Ovary (tissue), 9 donors: ENCODE measurements around the gene PSPC1. TPM values are rescaled to one million over a fixed set of nuclear protein-coding genes. Genes with fewer than 3 reads are reported as not detected.

Experiments
- DNase-seq, 5 donors: peaks; one replicate each; pipeline ENCODE4 v3.0.0-alpha.2; 2019 to 2020
- H3K27ac ChIP-seq, 2 donors: fragments of 200-600 bp; one replicate each; pipeline versions ENCODE4 v1.5.1 to v1.8.0; 2019 to 2022
- H3K27me3 ChIP-seq: fragments of 200-600 bp; one replicate; pipeline ENCODE4 v1.8.0; 2022
- H3K36me3 ChIP-seq: fragments of 200-600 bp; sonication (generic); one replicate; pipeline ENCODE4 v1.5.1; 2019
- H3K4me1 ChIP-seq: one replicate; pipeline ENCODE4 v1.8.1; 2013; ENCODE audit warnings: mild to moderate bottlenecking, moderate library complexity; ENCODE audit not compliant: insufficient read depth
- H3K4me3 ChIP-seq: fragments of 200-600 bp; sonication (generic); one replicate; pipeline ENCODE4 v1.5.1; 2017
- H3K9me3 ChIP-seq, 2 donors: fragments of 200-600 bp in 1 of 2; sonication (generic) in 1 of 2; one replicate each; pipeline versions ENCODE4 v1.5.1 to v1.8.1; 2013 to 2019; ENCODE audit warnings: mild to moderate bottlenecking in 1 of 2, moderate library complexity in 1 of 2
- EP300 ChIP-seq: sonication (generic); formaldehyde crosslinking; IDR thresholded peaks from one replicate; pipeline ENCODE4 v1.6.1; 2017; ENCODE audit warnings: antibody characterized with exemption
- POLR2A ChIP-seq: fragments of 450-650 bp; IDR thresholded peaks from one replicate; pipeline ENCODE4 v1.6.1; 2017; ENCODE audit warnings: antibody characterized with exemption, mild to moderate bottlenecking, moderate library complexity
- WGBS, 3 donors: extraction: QIAGEN DNeasy Blood & Tissue Kit in 1 of 3; methylation state at CpG; one replicate each; pipeline versions ENCODE4 v1.1.5 to v1.1.7; 2013 to 2017; 5-methylcytosine and 5-hydroxymethylcytosine counted together
- intact Hi-C, 4 donors: fragments of 100-400 bp; cut with DNase I; formaldehyde crosslinking; loops; one replicate each; pipeline versions ENCODE4 v1.11.0 to v1.15.1; 2022 to 2023
- polyA plus RNA-seq, 2 donors: library from polyadenylated mRNA; stranded (reverse); fragments of 200-250 nt in 1 of 2; fragments of 350-450 nt in 1 of 2; fragmentation: Illumina TruSeq in 1 of 2; extraction: RNeasy Lipid Tissue Mini Kit (QIAGEN cat#74804) in 1 of 2; gene quantifications; one replicate each; pipeline ENCODE4 v1.2.3, GENCODE V29; 2013 to 2014
- total RNA-seq, 7 donors: library from RNA; depleted of rRNA in 2 of 7; stranded (reverse); fragments of >200 nt in 2 of 7; fragmentation: NEBNext Ultra II Directional in 3 of 7; extraction: Animal tissue kit (Norgen Biotek cat#: 25700) in 3 of 7; gene quantifications; one replicate each; pipeline versions ENCODE4 v1.1.0 to v1.2.4, GENCODE V29; 2016 to 2023
- TF ChIP-seq, protein P1 (sequence below), 3 donors: fragments of 450-650 bp in 2 of 3; fragments of 200-600 bp in 1 of 3; IDR thresholded peaks; one replicate each; pipeline versions ENCODE4 v1.5.1 to v1.8.0; 2016 to 2022; ENCODE audit warnings: antibody characterized with exemption in 3 of 3, mild to moderate bottlenecking in 1 of 3
- donor health status: DM: no; HTN: no; CAD: no; lungs with moderate emphysema.
- donor health status: DM: no; HTN: no; CAD: no.
- donor health status: Bipolar disorder and iron deficiency.
- donor health status: DM: yes; HTN: yes; CAD: no.
- donor health status: DM: no; HTN: no; CAD: no.
- donor health status: DM: yes; HTN: yes; CAD: no.

Gene PSPC1
- total and polyA plus RNA-seq, 9 donors, result 34.7 to 74.0 (median 49.1) TPM

DNA sequence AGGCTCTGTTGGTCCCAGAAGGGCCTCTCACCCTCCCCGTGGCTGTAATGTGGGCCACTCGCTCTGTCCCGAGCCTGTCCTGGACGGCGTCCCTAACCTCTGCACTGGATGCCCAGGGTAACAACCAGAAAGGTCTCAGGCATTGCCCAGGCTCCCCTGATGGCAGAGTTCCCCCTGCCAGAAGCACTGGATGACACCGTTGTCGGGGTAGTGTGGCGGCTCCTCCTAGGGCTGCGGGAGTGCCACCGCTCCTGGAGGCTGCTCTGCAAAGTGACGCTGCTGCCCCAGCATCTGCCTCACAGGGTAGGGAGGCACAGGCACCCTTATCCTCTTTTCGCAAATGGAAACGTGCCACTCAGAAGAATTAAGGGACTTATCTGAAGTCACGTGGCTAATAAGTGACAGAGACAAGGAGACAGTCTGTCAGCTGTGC, 117.3 kb downstream of the PSPC1 start:
- intact Hi-C loops, result no loop called here
- H3K4me1 ChIP-seq, result no peaks in the 10 kb centered on the region
- no peak for DNase-seq
- WGBS, 3 donors, result 83 to 87% (median 85%) methylated on average over 14 of the region's 14 CpGs
- H3K27ac ChIP-seq, result no peak overlapping the region
- no peak overlapping the region for H3K4me3 ChIP-seq
- H3K9me3 ChIP-seq, result no peaks in the 10 kb centered on the region
- no peaks in the 10 kb centered on the region for H3K36me3 ChIP-seq
- TF ChIP-seq POLR2A (no peak), EP300 (no peak)
- TF ChIP-seq, protein P1, sequence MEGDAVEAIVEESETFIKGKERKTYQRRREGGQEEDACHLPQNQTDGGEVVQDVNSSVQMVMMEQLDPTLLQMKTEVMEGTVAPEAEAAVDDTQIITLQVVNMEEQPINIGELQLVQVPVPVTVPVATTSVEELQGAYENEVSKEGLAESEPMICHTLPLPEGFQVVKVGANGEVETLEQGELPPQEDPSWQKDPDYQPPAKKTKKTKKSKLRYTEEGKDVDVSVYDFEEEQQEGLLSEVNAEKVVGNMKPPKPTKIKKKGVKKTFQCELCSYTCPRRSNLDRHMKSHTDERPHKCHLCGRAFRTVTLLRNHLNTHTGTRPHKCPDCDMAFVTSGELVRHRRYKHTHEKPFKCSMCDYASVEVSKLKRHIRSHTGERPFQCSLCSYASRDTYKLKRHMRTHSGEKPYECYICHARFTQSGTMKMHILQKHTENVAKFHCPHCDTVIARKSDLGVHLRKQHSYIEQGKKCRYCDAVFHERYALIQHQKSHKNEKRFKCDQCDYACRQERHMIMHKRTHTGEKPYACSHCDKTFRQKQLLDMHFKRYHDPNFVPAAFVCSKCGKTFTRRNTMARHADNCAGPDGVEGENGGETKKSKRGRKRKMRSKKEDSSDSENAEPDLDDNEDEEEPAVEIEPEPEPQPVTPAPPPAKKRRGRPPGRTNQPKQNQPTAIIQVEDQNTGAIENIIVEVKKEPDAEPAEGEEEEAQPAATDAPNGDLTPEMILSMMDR (IDR thresholded peaks at IDR 0.05), result no peak
- H3K27me3 ChIP-seq, result no peaks in the 10 kb centered on the region

DNA sequence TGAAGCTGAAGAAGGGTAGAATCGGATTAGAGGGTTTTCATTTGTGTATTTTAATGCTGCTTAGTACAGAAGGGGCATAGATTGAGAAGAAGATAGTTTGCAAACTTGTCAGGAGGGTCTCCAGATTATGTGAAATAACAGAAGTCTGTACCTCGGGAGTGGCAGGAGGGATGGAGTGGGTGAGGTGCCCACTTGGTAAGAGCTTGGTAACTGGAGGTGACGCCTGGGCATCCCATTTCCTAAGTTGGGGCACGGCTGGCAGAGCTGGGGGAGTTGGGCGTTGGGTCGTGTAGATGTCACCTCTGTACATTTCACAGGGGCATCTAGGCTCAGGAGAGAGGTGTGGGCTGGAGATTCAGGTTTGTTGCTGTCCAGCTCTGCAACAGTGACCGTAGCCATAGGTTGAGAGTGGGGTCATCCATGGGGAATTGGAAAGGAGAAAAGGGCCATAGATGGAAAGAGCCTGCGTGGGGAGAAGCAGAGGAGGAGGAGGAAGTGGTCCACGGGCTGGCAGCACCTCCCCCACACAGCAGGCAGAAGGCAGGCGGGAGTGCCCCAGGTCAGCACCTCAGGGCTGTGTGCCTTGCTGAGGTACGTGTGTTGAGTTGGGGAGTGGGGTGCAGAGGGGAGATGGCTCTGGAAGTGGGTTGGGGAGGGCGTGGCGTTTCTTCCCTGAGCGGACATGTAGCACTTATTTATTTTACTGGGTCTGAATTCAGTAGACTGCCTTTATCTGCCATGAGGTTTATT, 118.1 kb downstream of the PSPC1 start:
- no peak for DNase-seq
- 77 to 79% (median 78%) methylated on average over 14 of the region's 14 CpGs for WGBS, 3 donors
- Histone ChIP-seq H3K27ac (no peak overlapping the region), H3K4me1 (no peaks in the 10 kb centered on the region), H3K9me3 (no peaks in the 10 kb centered on the region), H3K36me3 (no peaks in the 10 kb centered on the region), H3K27me3 (no peaks in the 10 kb centered on the region), H3K4me3 (no peak overlapping the region)
- no peak for TF ChIP-seq EP300
- TF ChIP-seq, protein P1 (IDR thresholded peaks at IDR 0.05), result no peak
- TF ChIP-seq POLR2A, result no peak
- intact Hi-C loops, result no loop called here

DNA sequence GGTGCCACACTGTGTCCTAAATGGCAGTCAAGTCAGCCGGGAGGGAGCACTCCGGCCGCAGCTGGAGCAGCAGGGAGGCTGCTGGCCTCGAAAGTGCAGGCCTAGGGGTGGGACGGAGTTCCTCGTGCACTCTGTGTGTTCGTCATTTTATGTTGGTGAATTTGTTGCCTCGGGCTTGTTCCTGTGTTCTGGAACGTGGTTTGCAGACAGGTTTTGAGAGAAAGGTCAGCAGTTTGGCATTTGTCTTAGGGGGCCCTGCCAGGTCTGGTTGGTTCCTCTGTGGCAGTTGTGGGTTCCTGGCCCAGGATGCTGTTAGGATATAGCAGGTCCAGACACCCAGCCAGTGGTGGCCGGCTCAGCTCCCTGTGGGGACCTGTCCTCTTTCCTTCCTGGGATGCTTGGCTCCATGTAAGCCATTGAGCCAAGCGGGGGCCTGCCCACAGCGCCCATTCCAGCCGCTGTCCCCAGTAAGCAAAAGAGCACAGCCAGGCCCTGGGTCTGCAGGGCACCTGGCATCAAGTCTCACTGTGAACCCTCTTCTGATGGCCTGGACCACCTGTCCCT, 119.2 kb downstream of the PSPC1 start:
- Histone ChIP-seq H3K27me3 (no peaks in the 10 kb centered on the region), H3K27ac (no peak overlapping the region), H3K4me3 (no peak overlapping the region), H3K4me1 (no peaks in the 10 kb centered on the region), H3K36me3 (no peaks in the 10 kb centered on the region), H3K9me3 (no peaks in the 10 kb centered on the region)
- 82 to 91% (median 87%) methylated on average over 12 to 13 of the region's 13 CpGs for WGBS, 3 donors
- TF ChIP-seq EP300, result no peak
- TF ChIP-seq, protein P1 (IDR thresholded peaks at IDR 0.05), result no peak
- no peak for DNase-seq
- intact Hi-C loops, result no loop called here

DNA sequence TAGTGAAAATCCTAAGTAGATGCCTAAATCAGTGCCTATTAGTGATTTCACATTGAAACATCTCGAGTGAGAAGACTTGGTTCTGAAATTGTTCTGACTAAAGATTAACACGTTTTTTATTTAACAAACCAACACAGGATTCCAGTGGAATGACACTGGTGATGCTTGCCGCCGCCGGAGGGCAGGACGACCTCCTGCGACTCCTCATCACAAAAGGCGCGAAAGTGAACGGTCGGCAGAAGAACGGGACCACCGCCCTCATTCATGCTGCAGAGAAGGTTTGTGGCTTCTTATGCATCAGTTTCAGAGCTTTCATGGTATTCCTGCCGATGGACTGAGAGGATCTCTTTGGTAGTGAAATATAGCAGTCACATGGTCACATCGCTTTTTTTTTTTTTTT, 121.2 kb downstream of the PSPC1 start:
- Histone ChIP-seq H3K9me3 (no peaks in the 10 kb centered on the region), H3K4me1 (no peaks in the 10 kb centered on the region), H3K27me3 (no peaks in the 10 kb centered on the region), H3K4me3 (no peak overlapping the region), H3K27ac (no peak overlapping the region), H3K36me3 (no peaks in the 10 kb centered on the region)
- intact Hi-C loops, result no loop called here
- TF ChIP-seq POLR2A (no peak), EP300 (no peak)
- TF ChIP-seq, protein P1 (IDR thresholded peaks at IDR 0.05), result no peak
- no peak for DNase-seq
- 90 to 93% (median 92%) methylated on average over 15 of the region's 15 CpGs for WGBS, 3 donors
